IMR-90 (cell line): ENCODE results near the gene SYNPO2.

Experiments used
- CEBPB ChIP-seq: IDR thresholded peaks from 2 replicates; pipeline ENCODE4 v1.6.1; 2012; ENCODE audit warnings: low read depth, low read length, improper control_type of control experiment
- CHD1 ChIP-seq: IDR thresholded peaks from 2 replicates; pipeline ENCODE4 v1.6.1; 2012; ENCODE audit warnings: low read depth, low read length, improper control_type of control experiment
- ELK1 ChIP-seq: fragments of 150-350 bp; IDR thresholded peaks from 2 replicates; pipeline ENCODE4 v1.6.1; 2016; ENCODE audit warnings: low read depth, mild to moderate bottlenecking, low read length, moderate library complexity, borderline replicate concordance
- FOS ChIP-seq: fragments of 150-350 bp; IDR thresholded peaks from 2 replicates; pipeline ENCODE4 v1.6.1; 2016; ENCODE audit warnings: low read depth, low read length
- MAFK ChIP-seq: IDR thresholded peaks from 2 replicates; pipeline ENCODE4 v1.6.1; 2012; ENCODE audit warnings: low read depth, low read length, improper control_type of control experiment
- MAZ ChIP-seq: IDR thresholded peaks from 2 replicates; pipeline ENCODE4 v1.6.1; 2012; ENCODE audit warnings: low read depth, mild to moderate bottlenecking, low read length, improper control_type of control experiment, moderate library complexity, borderline replicate concordance
- MXI1 ChIP-seq: IDR thresholded peaks from 2 replicates; pipeline ENCODE4 v1.6.1; 2012; ENCODE audit warnings: low read depth, mild to moderate bottlenecking, low read length, moderate library complexity, borderline replicate concordance
- NFE2L2 ChIP-seq: fragments of 150-350 bp; IDR thresholded peaks from 2 replicates; pipeline ENCODE4 v1.6.1; 2016; ENCODE audit warnings: low read depth, mild to moderate bottlenecking, low read length
- POLR2A ChIP-seq: IDR thresholded peaks from 2 replicates; pipeline ENCODE4 v1.6.1; 2012; ENCODE audit warnings: mild to moderate bottlenecking, low read depth, low read length
- RAD21 ChIP-seq: IDR thresholded peaks from 2 replicates; pipeline ENCODE4 v1.6.1; 2012; ENCODE audit warnings: low read length, improper control_type of control experiment
- RCOR1 ChIP-seq: IDR thresholded peaks from 2 replicates; pipeline ENCODE4 v1.6.1; 2012; ENCODE audit warnings: mild to moderate bottlenecking, low read length, improper control_type of control experiment; ENCODE audit not compliant: insufficient replicate concordance
- RFX5 ChIP-seq: IDR thresholded peaks from 2 replicates; pipeline ENCODE4 v1.8.0; 2012; ENCODE audit warnings: low read depth, mild to moderate bottlenecking, low read length, moderate library complexity
- TF ChIP-seq, protein P1 (sequence below): conservative IDR thresholded peaks from 2 replicates; pipeline ENCODE4 v1.5.1; 2012; ENCODE audit warnings: mild to moderate bottlenecking, low read depth, low read length, improper control_type of control experiment
- TF ChIP-seq, protein P2 (sequence below): fragments of 150-350 bp; IDR thresholded peaks from 2 replicates; pipeline ENCODE4 v1.6.1; 2017; ENCODE audit warnings: mild to moderate bottlenecking, antibody characterized with exemption, low read length, low read depth

GRCh38 chr4:118941799-118942198 is 53.1 kb downstream of the SYNPO2 start:
- TF ChIP-seq, protein P1, sequence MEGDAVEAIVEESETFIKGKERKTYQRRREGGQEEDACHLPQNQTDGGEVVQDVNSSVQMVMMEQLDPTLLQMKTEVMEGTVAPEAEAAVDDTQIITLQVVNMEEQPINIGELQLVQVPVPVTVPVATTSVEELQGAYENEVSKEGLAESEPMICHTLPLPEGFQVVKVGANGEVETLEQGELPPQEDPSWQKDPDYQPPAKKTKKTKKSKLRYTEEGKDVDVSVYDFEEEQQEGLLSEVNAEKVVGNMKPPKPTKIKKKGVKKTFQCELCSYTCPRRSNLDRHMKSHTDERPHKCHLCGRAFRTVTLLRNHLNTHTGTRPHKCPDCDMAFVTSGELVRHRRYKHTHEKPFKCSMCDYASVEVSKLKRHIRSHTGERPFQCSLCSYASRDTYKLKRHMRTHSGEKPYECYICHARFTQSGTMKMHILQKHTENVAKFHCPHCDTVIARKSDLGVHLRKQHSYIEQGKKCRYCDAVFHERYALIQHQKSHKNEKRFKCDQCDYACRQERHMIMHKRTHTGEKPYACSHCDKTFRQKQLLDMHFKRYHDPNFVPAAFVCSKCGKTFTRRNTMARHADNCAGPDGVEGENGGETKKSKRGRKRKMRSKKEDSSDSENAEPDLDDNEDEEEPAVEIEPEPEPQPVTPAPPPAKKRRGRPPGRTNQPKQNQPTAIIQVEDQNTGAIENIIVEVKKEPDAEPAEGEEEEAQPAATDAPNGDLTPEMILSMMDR: no peak
- no peak for TF ChIP-seq RCOR1
- TF ChIP-seq RFX5: no peak
- no peak for TF ChIP-seq CEBPB
- TF ChIP-seq POLR2A: no peak
- no peak for TF ChIP-seq MAFK
- no peak for TF ChIP-seq MAZ
- TF ChIP-seq, protein P2, sequence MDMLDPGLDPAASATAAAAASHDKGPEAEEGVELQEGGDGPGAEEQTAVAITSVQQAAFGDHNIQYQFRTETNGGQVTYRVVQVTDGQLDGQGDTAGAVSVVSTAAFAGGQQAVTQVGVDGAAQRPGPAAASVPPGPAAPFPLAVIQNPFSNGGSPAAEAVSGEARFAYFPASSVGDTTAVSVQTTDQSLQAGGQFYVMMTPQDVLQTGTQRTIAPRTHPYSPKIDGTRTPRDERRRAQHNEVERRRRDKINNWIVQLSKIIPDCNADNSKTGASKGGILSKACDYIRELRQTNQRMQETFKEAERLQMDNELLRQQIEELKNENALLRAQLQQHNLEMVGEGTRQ: no peak
- TF ChIP-seq MXI1: no peak
- no peak for TF ChIP-seq NFE2L2
- TF ChIP-seq RAD21: no peak
- TF ChIP-seq FOS: no peak
- no peak for TF ChIP-seq ELK1
- TF ChIP-seq CHD1: no peak
